Measurements from ENCODE around the gene RBSN.

Gene RBSN

GRCh38 chr3:15099364-15100098 lies 583 bp upstream of the RBSN start:
- DNase-seq (ENCODE audit: low spot score), result no peak

GRCh38 chr3:15097891-15098290 lies 1.1 kb downstream of the RBSN start:
- peak; percentile 79 for DNase-seq (ENCODE audit: low spot score)

GRCh38 chr3:15096046-15096445 lies 2.9 kb downstream of the RBSN start:
- DNase-seq (ENCODE audit: low spot score), result no peak

- DNase-seq (ENCODE audit: low spot score), result no peak
Observed at GRCh38 chr3:15094187-15094875, 4.6 kb downstream of the RBSN start.

- no peak for DNase-seq (ENCODE audit: low spot score)
Observed at GRCh38 chr3:15092686-15093085, 6.3 kb downstream of the RBSN start.

- no peak for DNase-seq (ENCODE audit: low spot score)
Observed at GRCh38 chr3:15091575-15091974, 7.4 kb downstream of the RBSN start.

GRCh38 chr3:15089201-15089600 lies 9.7 kb downstream of the RBSN start:
- peak; percentile 11 for DNase-seq (ENCODE audit: low spot score)

GRCh38 chr3:15086699-15087098 lies 12.2 kb downstream of the RBSN start:
- no peak for DNase-seq (ENCODE audit: low spot score)

- DNase-seq (ENCODE audit: low spot score), result no peak
Observed at GRCh38 chr3:15086263-15086662, 12.7 kb downstream of the RBSN start.

GRCh38 chr3:15083252-15083651 lies 15.7 kb downstream of the RBSN start:
- no peak for DNase-seq (ENCODE audit: low spot score)

GRCh38 chr3:15081960-15082664 lies 16.8 kb downstream of the RBSN start:
- DNase-seq (ENCODE audit: low spot score), result peak; percentile 10

- no peak for DNase-seq (ENCODE audit: low spot score)
Observed at GRCh38 chr3:15079091-15079490, 19.9 kb downstream of the RBSN start.

GRCh38 chr3:15074500-15074899 lies 24.4 kb downstream of the RBSN start:
- no peak for DNase-seq (ENCODE audit: low spot score)

- no peak for DNase-seq (ENCODE audit: low spot score)
Observed at GRCh38 chr3:15071699-15072098, 27.2 kb downstream of the RBSN start.

- DNase-seq (ENCODE audit: low spot score), result no peak
Observed at GRCh38 chr3:15069441-15069840, 29.5 kb downstream of the RBSN start.

- no peak for DNase-seq (ENCODE audit: low spot score)
Observed at GRCh38 chr3:15066467-15066866, 32.5 kb downstream of the RBSN start.

GRCh38 chr3:15065550-15066007 lies 33.4 kb downstream of the RBSN start:
- DNase-seq (ENCODE audit: low spot score), result no peak

- DNase-seq (ENCODE audit: low spot score), result peak; percentile 95
Observed at GRCh38 chr3:15064835-15065549, 34.0 kb downstream of the RBSN start, which contains the start of gene MRPS25. MRPS25 (minus strand) TSS chr3:15065315; CDS start chr3:15065194, 121 bp downstream.

- peak; percentile 56 for DNase-seq (ENCODE audit: low spot score)
Observed at GRCh38 chr3:15064299-15064834, 34.6 kb downstream of the RBSN start.

- DNase-seq (ENCODE audit: low spot score), result no peak
Observed at GRCh38 chr3:15063656-15064286, 35.2 kb downstream of the RBSN start.

- DNase-seq (ENCODE audit: low spot score), result no peak
Observed at GRCh38 chr3:15063238-15063637, 35.7 kb downstream of the RBSN start.

Data from kidney tubule cell (primary cell).